Measurements from ENCODE around the gene ALK. TPM values are rescaled to one million over a fixed set of nuclear protein-coding genes. Genes with fewer than 3 reads are reported as not detected.

Gene ALK
- total RNA-seq, 1 experiment from 2014 or later = 0.87 TPM

- ChIA-PET POLR2A (ENCODE audit: unreplicated experiment) (no interaction called here), CTCF (no interaction called here)
- Histone ChIP-seq H3K27ac (ENCODE audit: low read length) (no peak overlapping the region), H3K4me1 (ENCODE audit: insufficient read depth, low read length) (peaks cover 9% of the 10 kb centered on the region), H3K4me2 (ENCODE audit: low read length) (no peak overlapping the region), H3K27me3 (ENCODE audit: low read length) (no peaks in the 10 kb centered on the region), H3K9me2 (replicated peaks; ENCODE audit: low read length) (no peaks in the 10 kb centered on the region), H3K9ac (ENCODE audit: low read length) (no peak overlapping the region), H3F3A (ENCODE audit: low read length, unreplicated experiment) (no peaks in the 10 kb centered on the region), H3K9me3 (ENCODE audit: low read length) (no peaks in the 10 kb centered on the region), H3K79me2 (ENCODE audit: low read length) (no peaks in the 10 kb centered on the region), H3K36me3 (ENCODE audit: low read depth, low read length) (no peaks in the 10 kb centered on the region), H2AFZ (ENCODE audit: low read length) (no peak overlapping the region), H4K20me1 (ENCODE audit: low read length) (no peaks in the 10 kb centered on the region), H3K4me3 (ENCODE audit: low read length) (no peak overlapping the region)
- no peak for ATAC-seq
- no peak for TF ChIP-seq EZH2 (IDR thresholded peaks at IDR 0.05; ENCODE audit: low read length, unreplicated experiment)
- TF ChIP-seq CTCF (conservative IDR thresholded peaks at IDR 0.05; ENCODE audit: low read depth, low read length) = no peak
- no peak for TF ChIP-seq EZH2phosphoT487 (IDR thresholded peaks at IDR 0.05; ENCODE audit: borderline replicate concordance, low read length)
- no peak for DNase-seq
- no TSS peak for BruUV-seq (replicated peaks)
- intact Hi-C loops (cut with micrococcal nuclease) = no loop called here
These were observed 424.0 kb downstream of the ALK start for GRCh38 chr2:29497375-29497774.

- H3K9ac ChIP-seq (ENCODE audit: low read length) = no peak overlapping the region
- intact Hi-C loops (cut with micrococcal nuclease) = no loop called here
- no peaks in the 10 kb centered on the region for H3K36me3 ChIP-seq (ENCODE audit: low read depth, low read length)
- no peaks in the 10 kb centered on the region for H3K9me2 ChIP-seq (replicated peaks; ENCODE audit: low read length)
- H3K27ac ChIP-seq (ENCODE audit: low read length) = no peak overlapping the region
- ATAC-seq = no peak
- ChIA-PET CTCF (no interaction called here), POLR2A (ENCODE audit: unreplicated experiment) (no interaction called here)
- BruUV-seq (replicated peaks) = no TSS peak
- no peak overlapping the region for H2AFZ ChIP-seq (ENCODE audit: low read length)
- no peaks in the 10 kb centered on the region for H3F3A ChIP-seq (ENCODE audit: low read length, unreplicated experiment)
- H3K9me3 ChIP-seq (ENCODE audit: low read length) = no peaks in the 10 kb centered on the region
- TF ChIP-seq EZH2 (IDR thresholded peaks at IDR 0.05; ENCODE audit: low read length, unreplicated experiment) (no peak), CTCF (conservative IDR thresholded peaks at IDR 0.05; ENCODE audit: low read depth, low read length) (no peak), EZH2phosphoT487 (IDR thresholded peaks at IDR 0.05; ENCODE audit: borderline replicate concordance, low read length) (no peak)
- no peak overlapping the region for H3K4me3 ChIP-seq (ENCODE audit: low read length)
- H3K79me2 ChIP-seq (ENCODE audit: low read length) = no peaks in the 10 kb centered on the region
- no peaks in the 10 kb centered on the region for H3K4me1 ChIP-seq (ENCODE audit: insufficient read depth, low read length)
- no peak overlapping the region for H3K4me2 ChIP-seq (ENCODE audit: low read length)
- no peaks in the 10 kb centered on the region for H3K27me3 ChIP-seq (ENCODE audit: low read length)
- no peak for DNase-seq
- H4K20me1 ChIP-seq (ENCODE audit: low read length) = no peaks in the 10 kb centered on the region
These were observed 425.2 kb downstream of the ALK start for GRCh38 chr2:29496198-29496597.

- no peak for ATAC-seq
- no peak overlapping the region for H2AFZ ChIP-seq (ENCODE audit: low read length)
These were observed 425.8 kb downstream of the ALK start for GRCh38 chr2:29495536-29496060.

More at GRCh38 chr2:29495536-29496060, 425.8 kb downstream of the ALK start:
- H3K9ac ChIP-seq (ENCODE audit: low read length) = no peak overlapping the region
- no peak overlapping the region for H3K27ac ChIP-seq (ENCODE audit: low read length)
- no peak overlapping the region for H3K4me2 ChIP-seq (ENCODE audit: low read length)
- POLR2A ChIA-PET (ENCODE audit: unreplicated experiment) = no interaction called here
- CTCF ChIA-PET = no interaction called here
- no peaks in the 10 kb centered on the region for H3K9me3 ChIP-seq (ENCODE audit: low read length)
- H3K79me2 ChIP-seq (ENCODE audit: low read length) = no peaks in the 10 kb centered on the region
- TF ChIP-seq EZH2phosphoT487 (IDR thresholded peaks at IDR 0.05; ENCODE audit: borderline replicate concordance, low read length) = no peak
- TF ChIP-seq CTCF (conservative IDR thresholded peaks at IDR 0.05; ENCODE audit: low read depth, low read length) = no peak
- TF ChIP-seq EZH2 (IDR thresholded peaks at IDR 0.05; ENCODE audit: low read length, unreplicated experiment) = no peak
- intact Hi-C loops (cut with micrococcal nuclease) = no loop called here
- no TSS peak for BruUV-seq (replicated peaks)
- H3K36me3 ChIP-seq (ENCODE audit: low read depth, low read length) = no peaks in the 10 kb centered on the region
- DNase-seq = no peak
- H3K4me3 ChIP-seq (ENCODE audit: low read length) = no peak overlapping the region
- no peaks in the 10 kb centered on the region for H3K27me3 ChIP-seq (ENCODE audit: low read length)
- H4K20me1 ChIP-seq (ENCODE audit: low read length) = no peaks in the 10 kb centered on the region
- no peaks in the 10 kb centered on the region for H3K4me1 ChIP-seq (ENCODE audit: insufficient read depth, low read length)
- H3F3A ChIP-seq (ENCODE audit: low read length, unreplicated experiment) = no peaks in the 10 kb centered on the region
- H3K9me2 ChIP-seq (replicated peaks; ENCODE audit: low read length) = no peaks in the 10 kb centered on the region
